ENCODE results near the gene EXOC3L1.

GRCh38 chr16:67188798-67189197 is 1.1 kb downstream of the EXOC3L1 start:
- TF ChIP-seq CTCF (IDR thresholded peaks at IDR 0.05) (no peak), POLR2A (IDR thresholded peaks at IDR 0.05) (no peak)
